PFSK-1 (cell line): ENCODE results near the gene SPRTN.

Experiments
- FOXP2 ChIP-seq: optimal IDR thresholded peaks from 2 replicates; pipeline ENCODE3; 2011; ENCODE audit warnings: borderline replicate concordance, control low read depth, inconsistent platforms; ENCODE audit not compliant: insufficient read depth; ENCODE audit errors: extremely low read length, extremely low read depth
- POLR2AphosphoS5 ChIP-seq: IDR thresholded peaks from 2 replicates; pipeline ENCODE4 v1.6.1; 2012; ENCODE audit warnings: low read depth, mild to moderate bottlenecking, control low read depth, low read length, moderate library complexity
- REST ChIP-seq, 2 experiments: IDR thresholded peaks; 2 replicates each; pipeline versions ENCODE4 v1.6.1 to v1.8.0; 2011 to 2012; ENCODE audit warnings: low read depth in 2 of 2, low read length in 2 of 2, control low read depth in 1 of 2, inconsistent platforms in 1 of 2, mild to moderate bottlenecking in 1 of 2, moderate library complexity in 1 of 2; ENCODE audit not compliant: insufficient read depth in 1 of 2
- SIN3A ChIP-seq: IDR thresholded peaks from 2 replicates; pipeline ENCODE4 v1.6.1; 2012; ENCODE audit warnings: mild to moderate bottlenecking, low read length, moderate library complexity, borderline replicate concordance; ENCODE audit not compliant: insufficient read depth
- TAF1 ChIP-seq: IDR thresholded peaks from 2 replicates; pipeline ENCODE4 v1.6.1; 2012; ENCODE audit warnings: low read length, control low read depth, borderline replicate concordance; ENCODE audit not compliant: insufficient read depth

Gene SPRTN

DNA sequence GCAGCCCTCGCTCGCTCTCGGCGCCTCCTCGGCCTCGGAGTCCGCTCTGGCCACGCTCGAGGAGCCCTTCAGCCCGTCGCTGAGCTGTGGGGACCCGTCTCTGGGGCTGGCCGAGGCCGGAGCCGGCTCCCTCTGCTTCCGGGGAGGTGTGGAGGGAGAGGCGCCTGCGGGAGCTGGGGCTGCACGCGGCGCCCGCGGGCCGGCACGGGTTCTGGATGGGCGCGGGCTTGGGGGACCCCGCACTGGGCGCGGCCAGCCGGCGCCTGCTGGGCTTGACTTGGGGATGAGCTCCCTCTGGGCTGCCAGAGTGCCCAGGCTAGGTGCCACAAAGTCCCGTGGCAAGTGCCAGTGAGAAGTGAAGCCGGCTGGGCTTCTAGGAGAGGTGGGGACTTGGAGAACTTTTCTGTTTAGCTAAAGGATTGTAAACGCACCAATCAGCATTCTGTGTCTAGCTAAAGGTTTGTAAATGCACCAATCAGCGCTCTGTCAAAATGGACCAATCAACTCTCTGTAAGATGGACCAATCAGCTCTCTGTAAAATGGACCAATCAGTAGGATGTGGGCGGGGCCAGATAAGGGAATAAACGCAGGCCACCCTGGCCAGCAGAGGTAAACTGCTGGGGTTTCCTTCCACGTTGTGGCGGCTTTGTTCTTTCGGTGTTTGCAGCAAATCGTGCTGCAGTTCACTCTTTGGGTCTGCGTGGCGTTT, 20.6 kb upstream of the SPRTN start:
- no peak for TF ChIP-seq SIN3A
- no peak for TF ChIP-seq TAF1
- no peak for TF ChIP-seq POLR2AphosphoS5
- TF ChIP-seq REST (IDR thresholded peaks at IDR 0.05; ENCODE audit: insufficient read depth in 1 of 2, low read depth in 2 of 2, low read length in 2 of 2) = no peak
- no peak for TF ChIP-seq FOXP2

GRCh38 chr1:231318015-231318355, 20.1 kb upstream of the SPRTN start:
- TF ChIP-seq FOXP2 = no peak
- no peak for TF ChIP-seq POLR2AphosphoS5
- TF ChIP-seq REST (IDR thresholded peaks at IDR 0.05; ENCODE audit: insufficient read depth in 1 of 2, low read depth in 2 of 2, low read length in 2 of 2) = no peak
- TF ChIP-seq TAF1 = no peak
- TF ChIP-seq SIN3A = no peak

DNA sequence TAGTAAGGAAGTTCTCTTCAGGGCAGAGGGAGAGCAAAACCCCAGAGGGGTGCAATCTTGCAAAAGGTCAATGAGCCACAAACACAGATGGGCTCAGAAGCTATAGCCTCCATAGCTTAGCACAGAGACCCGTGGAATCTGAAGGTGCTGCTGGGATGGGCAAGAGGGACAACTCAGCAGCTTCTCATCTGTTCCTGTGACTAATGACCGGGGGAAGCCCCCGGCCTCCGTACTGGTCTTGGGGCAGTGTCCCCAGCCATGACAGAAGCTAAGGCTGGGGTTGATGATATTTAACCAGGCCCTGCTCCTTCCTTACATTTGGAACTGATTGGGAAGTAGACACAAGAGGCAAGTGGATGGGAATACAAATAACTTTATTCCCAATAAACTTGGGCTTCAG, 19.5 kb upstream of the SPRTN start:
- no peak for TF ChIP-seq TAF1
- no peak for TF ChIP-seq FOXP2
- no peak for TF ChIP-seq POLR2AphosphoS5
- no peak for TF ChIP-seq SIN3A
- TF ChIP-seq REST (IDR thresholded peaks at IDR 0.05; ENCODE audit: insufficient read depth in 1 of 2, low read depth in 2 of 2, low read length in 2 of 2) = no peak

DNA sequence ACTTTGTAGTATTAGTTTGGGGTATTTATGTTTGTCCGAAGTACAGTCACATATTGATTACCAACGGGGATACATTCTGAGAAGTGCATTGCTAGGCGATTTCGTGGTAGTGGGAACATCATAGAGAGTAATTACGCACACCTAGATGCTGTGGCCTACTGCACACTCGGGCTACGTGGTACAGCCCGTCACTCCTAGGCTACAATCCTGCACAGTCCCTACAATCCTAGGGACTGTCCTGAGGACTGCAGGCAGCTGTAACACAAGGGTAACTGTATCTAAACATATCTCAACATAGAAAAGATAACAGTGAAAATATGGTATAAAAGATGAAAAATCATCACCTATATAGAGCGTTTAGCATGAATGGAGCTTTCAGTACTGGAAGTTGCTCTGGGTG, 19.0 kb upstream of the SPRTN start:
- TF ChIP-seq POLR2AphosphoS5 = no peak
- no peak for TF ChIP-seq SIN3A
- TF ChIP-seq TAF1 = no peak
- TF ChIP-seq REST (IDR thresholded peaks at IDR 0.05; ENCODE audit: insufficient read depth in 1 of 2, low read depth in 2 of 2, low read length in 2 of 2) = no peak
- TF ChIP-seq FOXP2 = no peak

DNA sequence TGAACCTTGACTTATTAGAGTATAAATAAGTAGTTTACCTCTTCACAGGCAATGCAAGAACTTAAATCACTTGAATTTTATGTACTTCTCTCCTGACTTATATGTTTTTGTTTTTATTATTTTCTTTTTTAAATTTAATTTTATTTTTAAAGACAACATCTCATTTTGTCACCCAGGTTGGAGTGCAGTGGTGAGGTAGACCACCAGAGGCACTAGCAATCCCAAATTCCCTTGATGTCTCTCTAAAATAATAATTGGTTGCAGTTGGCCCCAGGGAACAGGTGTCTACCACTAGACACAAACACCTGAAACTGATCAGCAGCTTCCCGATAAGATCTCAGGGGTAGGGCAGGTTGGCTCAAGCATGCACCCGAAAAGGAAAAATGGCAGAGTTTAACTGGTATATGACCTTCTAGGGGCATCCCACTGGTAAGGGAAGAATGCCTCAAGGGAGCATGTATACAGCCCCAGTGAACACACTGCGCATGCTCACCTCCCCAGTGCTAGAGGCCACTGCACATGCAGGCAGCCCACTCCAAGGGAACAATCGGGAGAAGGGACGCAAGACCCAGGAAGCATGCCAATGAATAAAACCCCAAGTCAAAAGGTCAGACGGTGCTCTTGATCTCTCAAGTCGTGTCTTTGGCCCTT, 15.1 kb upstream of the SPRTN start:
- TF ChIP-seq POLR2AphosphoS5 (no peak), FOXP2 (no peak), SIN3A (no peak), TAF1 (no peak), REST (IDR thresholded peaks at IDR 0.05; ENCODE audit: insufficient read depth in 1 of 2, low read depth in 2 of 2, low read length in 2 of 2) (no peak)
